Endodermal cell (in vitro differentiated cells): ENCODE results near the gene HMX1. TPM values are rescaled to one million over a fixed set of nuclear protein-coding genes. Genes with fewer than 3 reads are reported as not detected.

Experiments used
- DNase-seq: peaks from one replicate; pipeline ENCODE4 v3.0.0-alpha.2; 2017
- H3K27ac ChIP-seq: 2 replicates; pipeline ENCODE4 v1.5.1; 2013; ENCODE audit warnings: mild to moderate bottlenecking, low read depth, low read length, moderate library complexity
- H3K27me3 ChIP-seq: 2 replicates; pipeline ENCODE4 v1.6.1; 2013; ENCODE audit warnings: mild to moderate bottlenecking, low read length, moderate library complexity; ENCODE audit not compliant: insufficient read depth, control insufficient read depth, poor library complexity, severe bottlenecking
- H3K36me3 ChIP-seq: 2 replicates; pipeline ENCODE4 v1.7.0; 2013; ENCODE audit warnings: mild to moderate bottlenecking, low read length, moderate library complexity; ENCODE audit not compliant: control insufficient read depth, insufficient read depth
- H3K4me1 ChIP-seq: one replicate; pipeline ENCODE4 v1.7.0; 2013; ENCODE audit warnings: low read length; ENCODE audit not compliant: control insufficient read depth, insufficient read depth
- H3K4me3 ChIP-seq: 2 replicates; pipeline ENCODE4 v1.5.1; 2013; ENCODE audit warnings: mild to moderate bottlenecking, low read length, moderate library complexity
- H3K9ac ChIP-seq: 2 replicates; pipeline ENCODE4 v1.6.1; 2013; ENCODE audit warnings: mild to moderate bottlenecking, low read length, moderate library complexity; ENCODE audit not compliant: poor library complexity, severe bottlenecking; ENCODE audit errors: extremely low read depth
- H3K9me3 ChIP-seq: 2 replicates; pipeline ENCODE4 v1.6.1; 2013; ENCODE audit warnings: mild to moderate bottlenecking, low read length, moderate library complexity; ENCODE audit not compliant: control insufficient read depth
- H3K27ac Mint-ChIP-seq: 2 replicates; pipeline ENCODE4 v1.8.0; 2020; ENCODE audit warnings: mixed read lengths
- H3K27me3 Mint-ChIP-seq: 2 replicates; pipeline ENCODE4 v1.8.0; 2021; ENCODE audit warnings: mild to moderate bottlenecking, mixed read lengths; ENCODE audit not compliant: insufficient read depth
- H3K36me3 Mint-ChIP-seq: 2 replicates; pipeline ENCODE4 v1.8.0; 2020; ENCODE audit warnings: low read depth, mixed read lengths
- H3K4me1 Mint-ChIP-seq: 2 replicates; pipeline ENCODE4 v1.8.0; 2020; ENCODE audit warnings: mixed read lengths
- H3K4me3 Mint-ChIP-seq: 2 replicates; pipeline ENCODE4 v1.8.0; 2020; ENCODE audit warnings: mild to moderate bottlenecking, moderate library complexity, mixed read lengths
- H3K9me3 Mint-ChIP-seq: 2 replicates; pipeline ENCODE4 v1.8.0; 2020; ENCODE audit warnings: mild to moderate bottlenecking, mixed read lengths
- WGBS, 2 experiments: methylation state at CpG; one replicate each; pipeline versions ENCODE4 v1.1.5 to v1.1.7; 2013; ENCODE audit warnings: missing lambda C conversion rate in 2 of 2, mixed read lengths in 1 of 2; ENCODE audit not compliant: insufficient coverage in 1 of 2, insufficient read length in 1 of 2; 5-methylcytosine and 5-hydroxymethylcytosine counted together
- total RNA-seq, 2 donors: library from RNA; stranded (reverse); fragmentation: NEBNext Ultra II Directional in 1 of 2; extraction: Animal tissue kit (Norgen Biotek cat#: 25700) in 1 of 2; gene quantifications; 2 replicates in 1 of 2; 3 replicates in 1 of 2; pipeline ENCODE4 v1.2.1, GENCODE V29; 2021
- TF ChIP-seq, protein P1 (sequence below): fragments of 200-600 bp; sonication (generic); conservative IDR thresholded peaks from 2 replicates; pipeline ENCODE4 v1.5.0; 2021; ENCODE audit warnings: antibody characterized with exemption, mild to moderate bottlenecking

HMX1 gene
- total RNA-seq, 2 donors from 2014 or later = 1.2 TPM; not detected in 1

DNA sequence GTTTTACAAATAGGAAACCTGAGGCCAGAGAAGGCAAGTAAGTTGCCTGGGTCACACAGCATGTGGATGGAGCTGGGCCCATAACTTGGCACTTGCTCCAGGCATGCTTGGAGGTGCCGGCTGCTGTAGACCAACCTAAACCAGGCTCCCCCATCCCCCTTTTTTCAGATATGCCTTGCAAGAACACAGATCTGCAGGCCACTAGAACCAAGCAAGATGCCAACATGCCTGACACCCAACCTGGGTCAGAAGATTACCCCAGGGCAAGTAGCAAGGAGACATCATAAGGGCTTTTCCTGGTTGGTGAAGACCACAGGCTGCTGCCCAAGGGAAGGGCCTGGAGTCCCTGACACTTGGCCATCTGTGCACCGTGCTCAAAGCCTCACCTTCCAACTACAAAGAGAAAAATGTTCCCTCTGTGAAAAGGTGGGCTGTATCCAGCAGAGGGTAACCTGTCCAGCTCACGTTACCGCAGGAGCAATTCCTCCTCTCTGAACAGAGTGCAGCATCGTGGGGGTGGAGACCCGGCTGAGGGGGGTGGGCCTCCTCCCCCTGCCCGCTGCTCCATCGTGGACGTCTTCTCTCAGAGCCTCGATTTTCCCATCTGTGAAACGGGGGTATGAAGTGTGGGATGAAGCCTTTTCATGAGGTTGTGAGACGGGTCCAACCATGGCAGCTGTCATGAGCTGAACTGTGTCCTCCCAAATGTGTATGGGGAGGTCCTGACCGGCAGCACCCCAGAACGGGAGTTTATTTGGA is 23.0 kb downstream of the HMX1 start:
- H3K4me1 ChIP-seq = no peaks in the 10 kb centered on the region
- Mint-ChIP-seq H3K4me1 (no peaks in the 10 kb centered on the region), H3K4me3 (no peak overlapping the region), H3K27me3 (peaks cover 30% of the 10 kb centered on the region), H3K36me3 (no peaks in the 10 kb centered on the region), H3K9me3 (peaks cover 2% of the 10 kb centered on the region), H3K27ac (no peak overlapping the region)
- peak; percentile 23 for DNase-seq
- H3K9me3 ChIP-seq = peaks cover 3% of the 10 kb centered on the region
- H3K27ac ChIP-seq = no peak overlapping the region
- TF ChIP-seq, protein P1, sequence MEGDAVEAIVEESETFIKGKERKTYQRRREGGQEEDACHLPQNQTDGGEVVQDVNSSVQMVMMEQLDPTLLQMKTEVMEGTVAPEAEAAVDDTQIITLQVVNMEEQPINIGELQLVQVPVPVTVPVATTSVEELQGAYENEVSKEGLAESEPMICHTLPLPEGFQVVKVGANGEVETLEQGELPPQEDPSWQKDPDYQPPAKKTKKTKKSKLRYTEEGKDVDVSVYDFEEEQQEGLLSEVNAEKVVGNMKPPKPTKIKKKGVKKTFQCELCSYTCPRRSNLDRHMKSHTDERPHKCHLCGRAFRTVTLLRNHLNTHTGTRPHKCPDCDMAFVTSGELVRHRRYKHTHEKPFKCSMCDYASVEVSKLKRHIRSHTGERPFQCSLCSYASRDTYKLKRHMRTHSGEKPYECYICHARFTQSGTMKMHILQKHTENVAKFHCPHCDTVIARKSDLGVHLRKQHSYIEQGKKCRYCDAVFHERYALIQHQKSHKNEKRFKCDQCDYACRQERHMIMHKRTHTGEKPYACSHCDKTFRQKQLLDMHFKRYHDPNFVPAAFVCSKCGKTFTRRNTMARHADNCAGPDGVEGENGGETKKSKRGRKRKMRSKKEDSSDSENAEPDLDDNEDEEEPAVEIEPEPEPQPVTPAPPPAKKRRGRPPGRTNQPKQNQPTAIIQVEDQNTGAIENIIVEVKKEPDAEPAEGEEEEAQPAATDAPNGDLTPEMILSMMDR = no peak
- H3K27me3 ChIP-seq = peaks cover 57% of the 10 kb centered on the region
- no peak overlapping the region for H3K4me3 ChIP-seq
- H3K9ac ChIP-seq = no peak overlapping the region
- H3K36me3 ChIP-seq = no peaks in the 10 kb centered on the region
- WGBS, 2 experiments = 83 to 88% methylated on average over 5 to 14 of the region's 14 CpGs

DNA sequence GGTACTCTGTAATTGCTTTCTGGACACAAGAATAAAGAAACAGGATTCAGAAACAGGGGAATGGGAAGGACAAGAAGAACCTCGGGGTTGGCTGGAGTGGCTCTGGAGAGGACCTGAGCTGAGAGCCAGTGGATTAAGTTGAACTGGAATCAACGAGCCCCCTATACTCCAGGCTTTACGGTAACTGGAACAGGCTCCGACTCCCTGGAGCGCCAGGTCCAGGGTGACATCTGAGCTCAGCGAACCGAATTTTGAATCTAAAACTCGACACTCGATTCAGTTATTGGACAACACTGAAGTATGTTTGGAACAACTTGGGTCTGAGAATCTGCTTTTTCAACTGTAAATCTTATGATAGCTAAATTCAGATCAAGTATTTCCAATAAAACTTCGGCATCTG is 23.9 kb downstream of the HMX1 start:
- no peak overlapping the region for H3K4me3 Mint-ChIP-seq
- DNase-seq = peak; percentile 55
- H3K27ac Mint-ChIP-seq = no peak overlapping the region
- H3K27me3 Mint-ChIP-seq = peaks cover 30% of the 10 kb centered on the region
- peaks cover 8% of the 10 kb centered on the region for H3K9me3 ChIP-seq
- WGBS, 2 experiments = 27 to 32% methylated on average over 9 to 10 of the region's 10 CpGs
- TF ChIP-seq, protein P1 = no peak
- no peak overlapping the region for H3K27ac ChIP-seq
- H3K4me1 ChIP-seq = no peaks in the 10 kb centered on the region
- H3K27me3 ChIP-seq = peaks cover 48% of the 10 kb centered on the region
- no peak overlapping the region for H3K9ac ChIP-seq
- no peaks in the 10 kb centered on the region for H3K9me3 Mint-ChIP-seq
- H3K36me3 Mint-ChIP-seq = no peaks in the 10 kb centered on the region
- no peak overlapping the region for H3K4me3 ChIP-seq
- H3K36me3 ChIP-seq = no peaks in the 10 kb centered on the region
- H3K4me1 Mint-ChIP-seq = no peaks in the 10 kb centered on the region

DNA sequence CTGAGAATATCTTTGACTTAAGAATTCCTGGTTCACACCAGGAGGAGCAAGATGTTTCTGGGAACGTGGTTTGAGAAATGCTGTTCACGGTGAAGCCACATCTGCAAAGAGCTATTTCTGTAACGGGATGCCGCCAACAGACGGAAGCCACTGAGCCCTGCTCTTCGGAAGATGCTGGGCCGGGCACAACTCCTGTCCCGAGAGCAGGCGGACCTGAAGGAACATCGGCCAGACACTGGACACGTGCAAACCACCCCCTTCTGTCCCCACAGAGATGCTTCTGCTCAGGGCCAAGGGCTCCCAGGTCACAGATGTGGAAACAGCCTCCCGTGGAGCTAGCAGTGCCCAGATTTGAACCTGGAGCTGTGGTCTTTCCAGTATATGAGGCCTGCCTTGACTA is 24.3 kb downstream of the HMX1 start:
- no peaks in the 10 kb centered on the region for H3K4me1 ChIP-seq
- Mint-ChIP-seq H3K9me3 (no peaks in the 10 kb centered on the region), H3K4me3 (no peak overlapping the region), H3K36me3 (no peaks in the 10 kb centered on the region), H3K4me1 (no peaks in the 10 kb centered on the region), H3K27me3 (peaks cover 26% of the 10 kb centered on the region), H3K27ac (no peak overlapping the region)
- peaks cover 8% of the 10 kb centered on the region for H3K9me3 ChIP-seq
- no peak overlapping the region for H3K4me3 ChIP-seq
- H3K9ac ChIP-seq = no peak overlapping the region
- peaks cover 44% of the 10 kb centered on the region for H3K27me3 ChIP-seq
- H3K36me3 ChIP-seq = no peaks in the 10 kb centered on the region
- DNase-seq = peak; percentile 31
- H3K27ac ChIP-seq = no peak overlapping the region
- WGBS, 2 experiments = 86 to 89% methylated on average over 11 to 12 of the region's 12 CpGs
- TF ChIP-seq, protein P1 = no peak
